Breast epithelium (tissue), 4 donors: ENCODE results near the gene FAM81A. TPM values are rescaled to one million over a fixed set of nuclear protein-coding genes. Genes with fewer than 3 reads are reported as not detected.

Experiments used
- DNase-seq, 2 donors: peaks; one replicate each; pipeline ENCODE4 v3.0.0-alpha.2; 2019; ENCODE audit warnings: low spot score in 2 of 2
- H3K27ac ChIP-seq, 2 donors: fragments of 200-600 bp; sonication (generic) in 1 of 2; one replicate each; pipeline ENCODE4 v1.5.1; 2016 to 2019; ENCODE audit warnings: mild to moderate bottlenecking in 1 of 2
- H3K27me3 ChIP-seq, 2 donors: fragments of 200-600 bp; sonication (generic) in 1 of 2; one replicate each; pipeline versions ENCODE4 v1.5.1 to v1.6.0; 2017 to 2019; ENCODE audit warnings: control low read depth in 1 of 2, mild to moderate bottlenecking in 1 of 2
- H3K36me3 ChIP-seq: fragments of 200-600 bp; one replicate; pipeline ENCODE4 v1.5.1; 2019
- H3K4me1 ChIP-seq, 2 donors: fragments of 200-600 bp; sonication (generic); one replicate each; pipeline ENCODE4 v1.5.1; 2016 to 2019; ENCODE audit warnings: control low read depth in 1 of 2
- H3K4me3 ChIP-seq, 3 donors: fragments of 200-600 bp; sonication (generic); 1 replicate in 2 of 3; 2 replicates in 1 of 3; pipeline ENCODE4 v1.5.1; 2016 to 2019; ENCODE audit warnings: mild to moderate bottlenecking in 3 of 3, moderate library complexity in 2 of 3
- H3K9me3 ChIP-seq, 2 donors: fragments of 200-600 bp; sonication (generic) in 1 of 2; one replicate each; pipeline ENCODE4 v1.5.1; 2016 to 2019; ENCODE audit warnings: control low read depth in 1 of 2
- POLR2A ChIP-seq: fragments of 450-650 bp; IDR thresholded peaks from one replicate; pipeline ENCODE4 v1.6.1; 2016; ENCODE audit warnings: antibody characterized with exemption, mild to moderate bottlenecking, moderate library complexity
- POLR2AphosphoS5 ChIP-seq, 3 donors: sonication (generic); formaldehyde crosslinking; IDR thresholded peaks; one replicate each; pipeline ENCODE4 v1.6.1; 2017; ENCODE audit warnings: antibody characterized with exemption in 3 of 3
- intact Hi-C: fragments of 100-400 bp; cut with DNase I; formaldehyde crosslinking; loops from one replicate; pipeline ENCODE4 v1.15.1; 2023; ENCODE audit warnings: low total_unique reads
- total RNA-seq, 3 donors: library from RNA; depleted of rRNA; stranded (reverse); fragments of >200 nt; gene quantifications; one replicate each; pipeline ENCODE4 v1.1.0, GENCODE V29; 2016
- TF ChIP-seq, protein P1 (sequence below), 3 donors: fragments of 450-650 bp; IDR thresholded peaks; one replicate each; pipeline ENCODE4 v1.5.1; 2016 to 2017; ENCODE audit warnings: antibody characterized with exemption in 3 of 3, mild to moderate bottlenecking in 3 of 3, moderate library complexity in 3 of 3

The FAM81A gene
- total RNA-seq, 3 donors from 2014 or later: 1.2 to 2.3 TPM; not detected in 1

DNA sequence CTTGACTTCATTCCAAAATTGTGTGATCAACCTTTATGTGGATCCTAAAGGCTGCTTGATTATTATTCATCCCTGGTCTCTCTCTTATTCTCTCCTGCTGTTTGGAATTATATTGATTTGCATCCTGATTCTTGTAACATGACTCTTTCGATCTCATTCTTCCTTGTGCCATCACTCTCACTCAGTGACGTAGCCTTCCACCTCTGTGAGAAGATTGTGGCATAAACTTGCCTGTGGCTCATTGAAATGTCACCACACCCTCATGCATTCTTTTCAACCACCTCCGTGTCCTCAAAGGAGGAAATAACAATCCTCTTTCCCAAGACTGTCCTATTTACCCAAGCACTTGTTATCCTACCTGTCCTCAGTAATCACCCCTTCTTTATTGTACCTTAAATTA, 132.3 kb downstream of the FAM81A start:
- peaks cover 4% of the 10 kb centered on the region in 2 donors for H3K9me3 ChIP-seq
- peak in 1 of 2 donors; percentile 60 for DNase-seq
- intact Hi-C loops: no loop called here
- no peaks in the 10 kb centered on the region for H3K36me3 ChIP-seq
- TF ChIP-seq POLR2AphosphoS5 (IDR thresholded peaks at IDR 0.05): peak in 1 of 3 donors; percentile 69
- no peak for TF ChIP-seq POLR2A
- TF ChIP-seq, protein P1, sequence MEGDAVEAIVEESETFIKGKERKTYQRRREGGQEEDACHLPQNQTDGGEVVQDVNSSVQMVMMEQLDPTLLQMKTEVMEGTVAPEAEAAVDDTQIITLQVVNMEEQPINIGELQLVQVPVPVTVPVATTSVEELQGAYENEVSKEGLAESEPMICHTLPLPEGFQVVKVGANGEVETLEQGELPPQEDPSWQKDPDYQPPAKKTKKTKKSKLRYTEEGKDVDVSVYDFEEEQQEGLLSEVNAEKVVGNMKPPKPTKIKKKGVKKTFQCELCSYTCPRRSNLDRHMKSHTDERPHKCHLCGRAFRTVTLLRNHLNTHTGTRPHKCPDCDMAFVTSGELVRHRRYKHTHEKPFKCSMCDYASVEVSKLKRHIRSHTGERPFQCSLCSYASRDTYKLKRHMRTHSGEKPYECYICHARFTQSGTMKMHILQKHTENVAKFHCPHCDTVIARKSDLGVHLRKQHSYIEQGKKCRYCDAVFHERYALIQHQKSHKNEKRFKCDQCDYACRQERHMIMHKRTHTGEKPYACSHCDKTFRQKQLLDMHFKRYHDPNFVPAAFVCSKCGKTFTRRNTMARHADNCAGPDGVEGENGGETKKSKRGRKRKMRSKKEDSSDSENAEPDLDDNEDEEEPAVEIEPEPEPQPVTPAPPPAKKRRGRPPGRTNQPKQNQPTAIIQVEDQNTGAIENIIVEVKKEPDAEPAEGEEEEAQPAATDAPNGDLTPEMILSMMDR (IDR thresholded peaks at IDR 0.05): no peak
- H3K4me3 ChIP-seq: no peak overlapping the region
- H3K4me1 ChIP-seq: no peaks in the 10 kb centered on the region
- no peaks in the 10 kb centered on the region for H3K27me3 ChIP-seq
- H3K27ac ChIP-seq: peak overlapping the region; percentile 48 to 81

- intact Hi-C loops: no loop called here
- TF ChIP-seq, protein P1 (IDR thresholded peaks at IDR 0.05): no peak
- no peak for TF ChIP-seq POLR2AphosphoS5 (IDR thresholded peaks at IDR 0.05)
- no peak for TF ChIP-seq POLR2A
- Histone ChIP-seq H3K27me3 (no peaks in the 10 kb centered on the region), H3K4me1 (no peaks in the 10 kb centered on the region), H3K36me3 (no peaks in the 10 kb centered on the region), H3K27ac (no peak overlapping the region), H3K4me3 (no peak overlapping the region), H3K9me3 (no peaks in the 10 kb centered on the region)
- no peak for DNase-seq
Observed at GRCh38 chr15:59571606-59572005, 133.6 kb downstream of the FAM81A start.

Other genes with a start within 250 kb of the FAM81A start
- gene LDHAL6B, start 231.3 kb upstream of the FAM81A start, total RNA-seq: not detected
- 10 to 100 TPM; 51.5 to 76.1 (median 68.6) TPM for gene MYO1E, start 65.3 kb upstream of the FAM81A start, total RNA-seq
- gene GCNT3, start 173.6 kb downstream of the FAM81A start, total RNA-seq: 1 to 10 TPM in 1 of 3 donors, not detected in 2; 5.2 TPM
- gene GTF2A2, start 219.3 kb downstream of the FAM81A start, total RNA-seq: 10 to 100 TPM; 20.3 to 40.7 (median 36.1) TPM